SK-N-SH (cell line): Measurements from ENCODE around the gene AGL. TPM values are rescaled to one million over a fixed set of nuclear protein-coding genes. Genes with fewer than 3 reads are reported as not detected.

Experiments used
- CTCF ChIA-PET: fragments of 300-600, 350-600 bp; formaldehyde crosslinking; extraction: SDS; loops from one replicate; lab custom pipeline; 2021; lab: Yijun Ruan, JAX
- POLR2A ChIA-PET: fragments of 350-600 bp; sonication (Branson Sonifier 250); formaldehyde crosslinking; extraction: SDS; loops from one replicate; lab custom pipeline; 2020; ENCODE audit warnings: antibody characterized with exemption, inconsistent platforms; lab: Yijun Ruan, JAX
- DNase-seq: peaks from one replicate; pipeline ENCODE4 v3.0.0; 2012
- H2AFZ ChIP-seq: fragments of 200-600 bp; sonication (generic); 2 replicates; pipeline ENCODE4 v1.8.1; 2016; ENCODE audit warnings: antibody characterized with exemption, mild to moderate bottlenecking, low read depth
- H3F3A ChIP-seq: fragments of 200-600 bp; sonication (generic); replicated peaks from 2 replicates; pipeline ENCODE3; 2016; ENCODE audit warnings: antibody characterized with exemption, mild to moderate bottlenecking; ENCODE audit not compliant: insufficient read depth
- H3K27ac ChIP-seq, 2 experiments: fragments of 200-500 bp in 1 of 2; fragments of 200-600 bp in 1 of 2; sonication (Bioruptor generic) in 1 of 2; sonication (generic), shearing (Covaris generic) in 1 of 2; 2 replicates each; pipeline versions ENCODE4 v1.5.1 to v1.6.1; 2014 to 2016; ENCODE audit warnings: low read depth in 2 of 2, inconsistent platforms in 1 of 2, low read length in 1 of 2, mild to moderate bottlenecking in 1 of 2, mixed read lengths in 1 of 2
- H3K27me3 ChIP-seq: fragments of 200-600 bp; sonication (generic), shearing (Covaris generic); 2 replicates; pipeline ENCODE4 v1.6.1; 2016; ENCODE audit warnings: mixed run types; ENCODE audit not compliant: insufficient read depth
- H3K36me3 ChIP-seq, 2 experiments: fragments of 200-500 bp in 1 of 2; fragments of 200-600 bp in 1 of 2; sonication (Bioruptor generic) in 1 of 2; sonication (generic) in 1 of 2; replicated peaks in 1 of 2; 2 replicates each; pipeline versions ENCODE3 to v1.5.1; 2014 to 2016; ENCODE audit warnings: low read length in 1 of 2, mild to moderate bottlenecking in 1 of 2; ENCODE audit not compliant: insufficient read depth in 2 of 2, control insufficient read depth in 1 of 2
- H3K4me1 ChIP-seq, 2 experiments: fragments of 200-500 bp in 1 of 2; fragments of 200-600 bp in 1 of 2; sonication (Bioruptor generic) in 1 of 2; sonication (generic), shearing (Covaris generic) in 1 of 2; 2 replicates each; pipeline versions ENCODE4 v1.5.1 to v1.6.1; 2014 to 2016; ENCODE audit warnings: low read depth in 1 of 2, low read length in 1 of 2, mixed run types in 1 of 2; ENCODE audit not compliant: insufficient read depth in 2 of 2, control insufficient read depth in 1 of 2
- H3K4me2 ChIP-seq: fragments of 200-600 bp; sonication (generic), shearing (Covaris generic); 2 replicates; pipeline ENCODE4 v1.6.1; 2017; ENCODE audit warnings: mixed run types
- H3K4me3 ChIP-seq, 2 experiments: fragments of 200-500 bp in 1 of 2; fragments of 200-600 bp in 1 of 2; sonication (Bioruptor generic) in 1 of 2; sonication (generic), shearing (Covaris generic) in 1 of 2; 2 replicates each; pipeline versions ENCODE4 v1.5.1 to v1.8.1; 2014 to 2016; ENCODE audit warnings: low read depth in 2 of 2, inconsistent platforms in 1 of 2, low read length in 1 of 2, mild to moderate bottlenecking in 1 of 2, mixed read lengths in 1 of 2, moderate library complexity in 1 of 2
- H3K79me2 ChIP-seq: fragments of 200-600 bp; sonication (generic); 2 replicates; pipeline ENCODE4 v1.8.1; 2017; ENCODE audit warnings: mild to moderate bottlenecking; ENCODE audit not compliant: insufficient read depth
- H3K9ac ChIP-seq: fragments of 200-600 bp; sonication (generic); 2 replicates; pipeline ENCODE4 v1.6.1; 2017; ENCODE audit warnings: mixed run types
- H3K9me2 ChIP-seq: fragments of 200-600 bp; sonication (generic); 2 replicates; pipeline ENCODE4 v1.6.1; 2017; ENCODE audit warnings: mixed run types
- H3K9me3 ChIP-seq: fragments of 200-600 bp; sonication (generic); 2 replicates; pipeline ENCODE4 v1.6.1; 2017; ENCODE audit warnings: mixed run types, mild to moderate bottlenecking, moderate library complexity
- H4K20me1 ChIP-seq: fragments of 200-600 bp; sonication (generic); 2 replicates; pipeline ENCODE4 v1.6.1; 2017; ENCODE audit warnings: mild to moderate bottlenecking, mixed run types; ENCODE audit not compliant: insufficient read depth
- CHD2 ChIP-seq: fragments of 150-350 bp; IDR thresholded peaks from 2 replicates; pipeline ENCODE4 v1.6.1; 2018; ENCODE audit warnings: low read length; ENCODE audit not compliant: partially characterized antibody
- FOSL2 ChIP-seq: IDR thresholded peaks from 2 replicates; pipeline ENCODE4 v1.4.0; 2012; ENCODE audit warnings: low read depth, mild to moderate bottlenecking, moderate library complexity, borderline replicate concordance
- FOXM1 ChIP-seq: IDR thresholded peaks from 2 replicates; pipeline ENCODE4 v1.4.0; 2012; ENCODE audit warnings: low read depth, mild to moderate bottlenecking
- JUND ChIP-seq: IDR thresholded peaks from 2 replicates; pipeline ENCODE4 v1.4.0; 2012
- MEF2A ChIP-seq: IDR thresholded peaks from 2 replicates; pipeline ENCODE4 v1.4.0; 2012; ENCODE audit warnings: low read depth, borderline replicate concordance
- MXI1 ChIP-seq: IDR thresholded peaks from 2 replicates; pipeline ENCODE4 v1.6.1; 2012; ENCODE audit warnings: mild to moderate bottlenecking, low read depth, low read length, improper control_type of control experiment
- POLR2AphosphoS5 ChIP-seq: IDR thresholded peaks from 2 replicates; pipeline ENCODE4 v1.6.1; 2012; ENCODE audit warnings: low read depth, low read length
- REST ChIP-seq: IDR thresholded peaks from 2 replicates; pipeline ENCODE4 v1.6.1; 2012; ENCODE audit warnings: mild to moderate bottlenecking, low read depth, low read length, moderate library complexity
- RFX5 ChIP-seq: IDR thresholded peaks from 2 replicates; pipeline ENCODE4 v1.6.1; 2012; ENCODE audit warnings: mild to moderate bottlenecking, improper control_type of control experiment, low read length
- TEAD4 ChIP-seq: IDR thresholded peaks from 2 replicates; pipeline ENCODE4 v1.4.0; 2012; ENCODE audit warnings: mild to moderate bottlenecking, borderline replicate concordance; ENCODE audit not compliant: insufficient read depth
- USF1 ChIP-seq: IDR thresholded peaks from 2 replicates; pipeline ENCODE4 v1.4.0; 2012; ENCODE audit warnings: low read depth, borderline replicate concordance
- USF2 ChIP-seq: fragments of 150-350 bp; IDR thresholded peaks from 2 replicates; pipeline ENCODE4 v1.6.1; 2017; ENCODE audit warnings: antibody characterized with exemption, low read length, low read depth, borderline replicate concordance
- YY1 ChIP-seq: IDR thresholded peaks from 2 replicates; pipeline ENCODE4 v1.4.0; 2012; ENCODE audit warnings: low read depth, mild to moderate bottlenecking
- WGBS: methylation state at CpG from one replicate; pipeline ENCODE4 v1.1.6; 2017; ENCODE audit warnings: low lambda C conversion rate; 5-methylcytosine and 5-hydroxymethylcytosine counted together
- polyA plus RNA-seq, 3 experiments: library from polyadenylated mRNA; depleted of rRNA; stranded (reverse); fragments of >200 nt; gene quantifications; 2 replicates each; pipeline ENCODE4 v1.2.3, GENCODE V29; 2012

Gene AGL
- polyA plus RNA-seq, 1 of the 3 experiments (the other 2 are of a cell fraction), result 1.5 TPM

- ChIA-PET CTCF (no interaction called here), POLR2A (no interaction called here)
- Histone ChIP-seq H3K9ac (no peak overlapping the region), H3F3A (no peaks in the 10 kb centered on the region), H3K27ac (no peak overlapping the region), H2AFZ (no peak overlapping the region), H3K4me3 (no peak overlapping the region), H3K27me3 (no peaks in the 10 kb centered on the region), H4K20me1 (no peaks in the 10 kb centered on the region), H3K9me2 (no peaks in the 10 kb centered on the region), H3K9me3 (no peaks in the 10 kb centered on the region), H3K79me2 (no peaks in the 10 kb centered on the region), H3K4me2 (no peak overlapping the region), H3K36me3 (no peaks in the 10 kb centered on the region), H3K4me1 (no peaks in the 10 kb centered on the region)
- TF ChIP-seq TEAD4 (no peak), USF2 (no peak), CHD2 (no peak), POLR2AphosphoS5 (no peak), MEF2A (no peak), USF1 (no peak), FOSL2 (no peak), YY1 (no peak)
- WGBS, result 32% methylated on average over 1 of the region's 1 CpG
- DNase-seq, result no peak
These were observed 85.4 kb downstream of the AGL start for GRCh38 chr1:99935534-99935933.

GRCh38 chr1:99936071-99936470 is 85.9 kb downstream of the AGL start:
- no peaks in the 10 kb centered on the region for H3K4me1 ChIP-seq
- H3K27me3 ChIP-seq, result no peaks in the 10 kb centered on the region
- ChIA-PET CTCF (no interaction called here), POLR2A (no interaction called here)
- H3K9ac ChIP-seq, result no peak overlapping the region
- WGBS, result 94% methylated on average over 2 of the region's 3 CpGs
- no peaks in the 10 kb centered on the region for H4K20me1 ChIP-seq
- H3K9me2 ChIP-seq, result no peaks in the 10 kb centered on the region
- no peak overlapping the region for H3K4me2 ChIP-seq
- no peaks in the 10 kb centered on the region for H3K9me3 ChIP-seq
- H3K36me3 ChIP-seq, result no peaks in the 10 kb centered on the region
- H3K79me2 ChIP-seq, result no peaks in the 10 kb centered on the region
- no peaks in the 10 kb centered on the region for H3F3A ChIP-seq
- TF ChIP-seq YY1 (no peak), TEAD4 (no peak), FOXM1 (no peak), FOSL2 (no peak), REST (no peak), JUND (no peak), MXI1 (no peak), RFX5 (no peak)
- H3K27ac ChIP-seq, result no peak overlapping the region
- no peak overlapping the region for H3K4me3 ChIP-seq
- DNase-seq, result no peak
- no peak overlapping the region for H2AFZ ChIP-seq
